HepG2 (cell line): ENCODE results near the gene ATOSB. TPM values are rescaled to one million over a fixed set of nuclear protein-coding genes. Genes with fewer than 3 reads are reported as not detected.
A peak's percentile ranks its signal among the peaks of the same experiment; 100 is the strongest.

Source experiments
- ATF3 ChIP-seq: sonication (generic); formaldehyde crosslinking; IDR thresholded peaks from 2 replicates; pipeline ENCODE4 v1.4.0; 2020; ENCODE audit warnings: missing genetic modification reagents
- HNF1B ChIP-seq: sonication (generic); formaldehyde crosslinking; IDR thresholded peaks from 2 replicates; pipeline ENCODE4 v1.5.1; 2020; ENCODE audit warnings: mild to moderate bottlenecking, moderate library complexity, missing genetic modification reagents
- NFE2L2 ChIP-seq: fragments of 150-350 bp; IDR thresholded peaks from 2 replicates; pipeline ENCODE4 v1.6.1; 2014; ENCODE audit warnings: low read length
- RERE ChIP-seq: IDR thresholded peaks from 2 replicates; pipeline ENCODE4 v1.6.1; 2016; ENCODE audit warnings: low read depth, missing genetic modification reagents, missing compliant biosample characterization
- TFDP2 ChIP-seq: sonication (generic); formaldehyde crosslinking; IDR thresholded peaks from 2 replicates; pipeline ENCODE4 v1.4.0; 2020; ENCODE audit warnings: missing genetic modification reagents
- ZFP36L1 ChIP-seq: sonication (generic); formaldehyde crosslinking; IDR thresholded peaks from 2 replicates; pipeline ENCODE4 v1.8.0; 2022; ENCODE audit warnings: mild to moderate bottlenecking, missing genetic modification reagents, moderate library complexity
- ZHX2 ChIP-seq, 2 experiments: sonication (generic) in 1 of 2; formaldehyde crosslinking in 1 of 2; IDR thresholded peaks; 2 replicates each; pipeline versions ENCODE4 v1.6.1 to v1.9.0; 2014 to 2022; ENCODE audit warnings: antibody characterized with exemption in 1 of 2, borderline replicate concordance in 1 of 2, inconsistent platforms in 1 of 2, low read depth in 1 of 2, missing genetic modification reagents in 1 of 2
- ZNF18 ChIP-seq: sonication (generic); formaldehyde crosslinking; IDR thresholded peaks from 2 replicates; pipeline ENCODE4 v1.8.0; 2022; ENCODE audit warnings: mild to moderate bottlenecking, missing genetic modification reagents; ENCODE audit not compliant: insufficient replicate concordance
- ZNF33A ChIP-seq: sonication (generic); formaldehyde crosslinking; IDR thresholded peaks from 2 replicates; pipeline ENCODE4 v1.5.1; 2020; ENCODE audit warnings: missing genetic modification reagents, mild to moderate bottlenecking, moderate library complexity, borderline replicate concordance
- ZNF724P ChIP-seq: sonication (generic); formaldehyde crosslinking; IDR thresholded peaks from 2 replicates; pipeline ENCODE4 v1.8.0; 2022; ENCODE audit warnings: missing genetic modification reagents, borderline replicate concordance
- polyA plus RNA-seq, 8 experiments: library from polyadenylated mRNA; depleted of rRNA in 3 of 8; stranded (reverse) in 7 of 8; unstranded in 1 of 8; fragments of >200 nt; fragmentation: Illumina TruSeq in 4 of 8; extraction: Trizol in 4 of 8; gene quantifications; 2 replicates each; pipeline versions ENCODE4 v1.2.1 to v1.2.3, GENCODE V29; 2011 to 2016; ENCODE audit warnings: low read depth in 4 of 8, missing spikeins in 1 of 8, mixed read lengths in 1 of 8; ENCODE audit not compliant: insufficient read depth in 1 of 8
- total RNA-seq, 5 experiments: library from RNA; depleted of rRNA; stranded (reverse); fragments of >200 nt; fragmentation: Illumina TruSeq; extraction: Trizol; gene quantifications; 2 replicates each; pipeline ENCODE4 v1.2.3, GENCODE V29; 2016; ENCODE audit warnings: low read depth in 1 of 5

The ATOSB gene
- total and polyA plus RNA-seq, 2 of the 13 experiments (the other 11 are each of a cell fraction or from before 2014, with no cell fraction given), result 1.9 to 6.4 TPM

- no peak for TF ChIP-seq ZHX2 (IDR thresholded peaks at IDR 0.05; ENCODE audit: low read depth)
- TF ChIP-seq ZHX2 (CRISPR knock-in tag; IDR thresholded peaks at IDR 0.05; ENCODE audit: borderline replicate concordance), result 0 out of 2 replicates have a peak, but pooled peaks have one; percentile 9
- peak; percentile 18 for TF ChIP-seq ZNF18
- peak; percentile 88 for TF ChIP-seq NFE2L2
- TF ChIP-seq ZNF33A, result peak; percentile 93; the same call in 1 of the 2 replicates
- TF ChIP-seq ZNF724P (CRISPR knock-in tag), result peak; percentile 22
- 0 out of 2 replicates have a peak, but pooled peaks have one; percentile 48 for TF ChIP-seq HNF1B
- no peak; the same call in 1 of the 2 replicates for TF ChIP-seq RERE
- TF ChIP-seq ZFP36L1, result 0 out of 2 replicates have a peak, but pooled peaks have one; percentile 16
- peak; percentile 38 for TF ChIP-seq TFDP2 (CRISPR knock-in tag)
- no peak; the same call in 1 of the 2 replicates for TF ChIP-seq ATF3
Observed at GRCh38 chr9:35071814-35072460, 43.7 kb downstream of the ATOSB start (continued).
